Right cardiac atrium (tissue), 5 donors: ENCODE results near the gene NUP93. TPM values are rescaled to one million over a fixed set of nuclear protein-coding genes. Genes with fewer than 3 reads are reported as not detected.

ENCODE experiments used
- ATAC-seq, 2 donors: fragments of 200-7000 bp; cut with Tn5 transposase; one replicate each; pipeline versions ENCODE4 v1.8.0 to v1.9.1; 2020; ENCODE audit warnings: moderate library complexity in 2 of 2, mild to moderate bottlenecking in 1 of 2
- DNase-seq, 3 donors: peaks; one replicate each; pipeline ENCODE4 v3.0.0-alpha.2; 2020
- H3K27ac ChIP-seq: one replicate; pipeline ENCODE4 v1.5.1; 2013; ENCODE audit warnings: mild to moderate bottlenecking, low read length, control low read depth, moderate library complexity
- H3K27me3 ChIP-seq: one replicate; pipeline ENCODE4 v1.6.1; 2013; ENCODE audit not compliant: control insufficient read depth, insufficient read depth
- H3K4me1 ChIP-seq: one replicate; pipeline ENCODE4 v1.6.1; 2013; ENCODE audit warnings: low read length; ENCODE audit not compliant: control insufficient read depth, insufficient read depth
- H3K4me3 ChIP-seq: one replicate; pipeline ENCODE4 v1.5.1; 2013; ENCODE audit warnings: low read length, control low read depth
- H3K9me3 ChIP-seq: one replicate; pipeline ENCODE4 v1.6.1; 2013; ENCODE audit warnings: low read length; ENCODE audit not compliant: control insufficient read depth
- WGBS: extraction: QIAGEN DNeasy Blood & Tissue Kit; methylation state at CpG from one replicate; pipeline ENCODE4 v1.1.7; 2013; 5-methylcytosine and 5-hydroxymethylcytosine counted together
- intact Hi-C, 4 donors: fragments of 100-400 bp; cut with DNase I; formaldehyde crosslinking; loops; one replicate each; pipeline versions ENCODE4 v1.11.0 to v1.14.0; 2022 to 2023
- polyA plus RNA-seq: library from polyadenylated mRNA; stranded (reverse); fragments of 200-250 nt; gene quantifications from one replicate; pipeline ENCODE4 v1.2.3, GENCODE V29; 2013
- total RNA-seq, 4 donors: library from RNA; stranded (reverse); fragmentation: NEBNext Ultra II Directional; extraction: Animal tissue kit (Norgen Biotek cat#: 25700); gene quantifications; one replicate each; pipeline ENCODE4 v1.2.1, GENCODE V29; 2021
- donor health status: healthy with polysubstance abuse.
- donor health status: DM: no; HTN: yes; CAD: no.
- donor health status: DM: no; HTN: no; CAD: no.
- donor health status: DM: no; HTN: yes; CAD: no; lungs with severe emphysema.
- donor health status: DM: yes; HTN: yes; CAD: no.

NUP93 gene
- total and polyA plus RNA-seq, 5 donors: 18.9 to 36.0 (median 29.3) TPM

- Histone ChIP-seq H3K4me1 (no peaks in the 10 kb centered on the region), H3K4me3 (no peak overlapping the region), H3K9me3 (no peaks in the 10 kb centered on the region), H3K27me3 (no peaks in the 10 kb centered on the region), H3K27ac (no peak overlapping the region)
- 79% methylated on average over 2 of the region's 2 CpGs for WGBS
- DNase-seq (no peak), ATAC-seq (no peak)
- intact Hi-C loops: no loop called here
Measured at GRCh38 chr16:56764835-56765234, 34.9 kb downstream of the NUP93 start.

GRCh38 chr16:56765949-56766348 lies 36.0 kb downstream of the NUP93 start:
- Histone ChIP-seq H3K4me3 (no peak overlapping the region), H3K4me1 (no peaks in the 10 kb centered on the region), H3K27me3 (no peaks in the 10 kb centered on the region), H3K9me3 (no peaks in the 10 kb centered on the region), H3K27ac (no peak overlapping the region)
- 93% methylated on average over 4 of the region's 4 CpGs for WGBS
- intact Hi-C loops: no loop called here
- ATAC-seq (no peak), DNase-seq (no peak)

- intact Hi-C loops: no loop called here
- ATAC-seq: no peak
- Histone ChIP-seq H3K9me3 (no peaks in the 10 kb centered on the region), H3K4me1 (no peaks in the 10 kb centered on the region), H3K27me3 (no peaks in the 10 kb centered on the region), H3K27ac (no peak overlapping the region), H3K4me3 (no peak overlapping the region)
- DNase-seq: no peak
- 52% methylated on average over 3 of the region's 3 CpGs for WGBS
Measured at GRCh38 chr16:56767024-56767423, 37.1 kb downstream of the NUP93 start.

- intact Hi-C loops: no loop called here
- ATAC-seq: no peak
- Histone ChIP-seq H3K27me3 (no peaks in the 10 kb centered on the region), H3K27ac (no peak overlapping the region), H3K9me3 (no peaks in the 10 kb centered on the region), H3K4me3 (no peak overlapping the region), H3K4me1 (no peaks in the 10 kb centered on the region)
- WGBS: 93% methylated on average over 3 of the region's 3 CpGs
- no peak for DNase-seq
Measured at GRCh38 chr16:56769677-56770076, 39.7 kb downstream of the NUP93 start.

- Histone ChIP-seq H3K4me1 (no peaks in the 10 kb centered on the region), H3K27me3 (no peaks in the 10 kb centered on the region), H3K9me3 (no peaks in the 10 kb centered on the region), H3K27ac (no peak overlapping the region), H3K4me3 (no peak overlapping the region)
- no peak for ATAC-seq
- intact Hi-C loops: no loop called here
- no peak for DNase-seq
- WGBS: 84% methylated on average over 5 of the region's 5 CpGs
Measured at GRCh38 chr16:56771558-56772279, 41.8 kb downstream of the NUP93 start.

GRCh38 chr16:56773532-56773931 lies 43.6 kb downstream of the NUP93 start:
- Histone ChIP-seq H3K4me3 (no peak overlapping the region), H3K4me1 (no peaks in the 10 kb centered on the region), H3K27ac (no peak overlapping the region), H3K27me3 (no peaks in the 10 kb centered on the region), H3K9me3 (no peaks in the 10 kb centered on the region)
- WGBS: 95% methylated on average over 3 of the region's 3 CpGs
- ATAC-seq: no peak
- intact Hi-C loops: no loop called here
- no peak for DNase-seq

GRCh38 chr16:56774016-56774680 lies 44.2 kb downstream of the NUP93 start:
- 89% methylated on average over 2 of the region's 2 CpGs for WGBS
- ATAC-seq (no peak), DNase-seq (no peak)
- no peak overlapping the region for H3K27ac ChIP-seq
- no peaks in the 10 kb centered on the region for H3K27me3 ChIP-seq
- intact Hi-C loops: no loop called here
- H3K4me3 ChIP-seq: no peak overlapping the region
- no peaks in the 10 kb centered on the region for H3K9me3 ChIP-seq
- H3K4me1 ChIP-seq: no peaks in the 10 kb centered on the region

- Histone ChIP-seq H3K4me3 (no peak overlapping the region), H3K27me3 (no peaks in the 10 kb centered on the region), H3K4me1 (no peaks in the 10 kb centered on the region), H3K27ac (no peak overlapping the region), H3K9me3 (no peaks in the 10 kb centered on the region)
- ATAC-seq (no peak), DNase-seq (no peak)
- intact Hi-C loops: no loop called here
- 77% methylated on average over 4 of the region's 4 CpGs for WGBS
Measured at GRCh38 chr16:56775162-56775561, 45.2 kb downstream of the NUP93 start.

- intact Hi-C loops: no loop called here
- no peaks in the 10 kb centered on the region for H3K9me3 ChIP-seq
- peak; percentile 31 to 64 (median 50) for DNase-seq
- ATAC-seq: peak in 1 of 2 donors; percentile 44
- WGBS: 12% methylated on average over 1 of the region's 1 CpG
- no peak overlapping the region for H3K4me3 ChIP-seq
- no peaks in the 10 kb centered on the region for H3K27me3 ChIP-seq
- H3K27ac ChIP-seq: no peak overlapping the region
- H3K4me1 ChIP-seq: no peaks in the 10 kb centered on the region
Measured at GRCh38 chr16:56776562-56776961, 46.6 kb downstream of the NUP93 start.

- intact Hi-C loops: no loop called here
- DNase-seq (no peak), ATAC-seq (no peak)
- Histone ChIP-seq H3K4me3 (no peak overlapping the region), H3K27ac (no peak overlapping the region), H3K27me3 (no peaks in the 10 kb centered on the region), H3K9me3 (no peaks in the 10 kb centered on the region), H3K4me1 (no peaks in the 10 kb centered on the region)
- 77% methylated on average over 5 of the region's 5 CpGs for WGBS
Measured at GRCh38 chr16:56777001-56777400, 47.1 kb downstream of the NUP93 start.

- H3K9me3 ChIP-seq: no peaks in the 10 kb centered on the region
- intact Hi-C loops: no loop called here
- 92% methylated on average over 5 of the region's 5 CpGs for WGBS
- H3K27me3 ChIP-seq: no peaks in the 10 kb centered on the region
- no peak overlapping the region for H3K4me3 ChIP-seq
- H3K27ac ChIP-seq: no peak overlapping the region
- no peak for ATAC-seq
- no peaks in the 10 kb centered on the region for H3K4me1 ChIP-seq
- DNase-seq: no peak
Measured at GRCh38 chr16:56777482-56777881, 47.6 kb downstream of the NUP93 start.
